Measurements from ENCODE around the gene CNIH1.

GRCh38 chr14:54427871-54428270, 13.3 kb downstream of the CNIH1 start:
- TF ChIP-seq CTCF (IDR thresholded peaks at IDR 0.05; ENCODE audit: insufficient read depth, low read length): no peak
- TF ChIP-seq POLR2AphosphoS5 (IDR thresholded peaks at IDR 0.05; ENCODE audit: low read depth): no peak
- TF ChIP-seq GABPA (IDR thresholded peaks at IDR 0.05; ENCODE audit: low read depth): no peak
- TF ChIP-seq, protein P1, sequence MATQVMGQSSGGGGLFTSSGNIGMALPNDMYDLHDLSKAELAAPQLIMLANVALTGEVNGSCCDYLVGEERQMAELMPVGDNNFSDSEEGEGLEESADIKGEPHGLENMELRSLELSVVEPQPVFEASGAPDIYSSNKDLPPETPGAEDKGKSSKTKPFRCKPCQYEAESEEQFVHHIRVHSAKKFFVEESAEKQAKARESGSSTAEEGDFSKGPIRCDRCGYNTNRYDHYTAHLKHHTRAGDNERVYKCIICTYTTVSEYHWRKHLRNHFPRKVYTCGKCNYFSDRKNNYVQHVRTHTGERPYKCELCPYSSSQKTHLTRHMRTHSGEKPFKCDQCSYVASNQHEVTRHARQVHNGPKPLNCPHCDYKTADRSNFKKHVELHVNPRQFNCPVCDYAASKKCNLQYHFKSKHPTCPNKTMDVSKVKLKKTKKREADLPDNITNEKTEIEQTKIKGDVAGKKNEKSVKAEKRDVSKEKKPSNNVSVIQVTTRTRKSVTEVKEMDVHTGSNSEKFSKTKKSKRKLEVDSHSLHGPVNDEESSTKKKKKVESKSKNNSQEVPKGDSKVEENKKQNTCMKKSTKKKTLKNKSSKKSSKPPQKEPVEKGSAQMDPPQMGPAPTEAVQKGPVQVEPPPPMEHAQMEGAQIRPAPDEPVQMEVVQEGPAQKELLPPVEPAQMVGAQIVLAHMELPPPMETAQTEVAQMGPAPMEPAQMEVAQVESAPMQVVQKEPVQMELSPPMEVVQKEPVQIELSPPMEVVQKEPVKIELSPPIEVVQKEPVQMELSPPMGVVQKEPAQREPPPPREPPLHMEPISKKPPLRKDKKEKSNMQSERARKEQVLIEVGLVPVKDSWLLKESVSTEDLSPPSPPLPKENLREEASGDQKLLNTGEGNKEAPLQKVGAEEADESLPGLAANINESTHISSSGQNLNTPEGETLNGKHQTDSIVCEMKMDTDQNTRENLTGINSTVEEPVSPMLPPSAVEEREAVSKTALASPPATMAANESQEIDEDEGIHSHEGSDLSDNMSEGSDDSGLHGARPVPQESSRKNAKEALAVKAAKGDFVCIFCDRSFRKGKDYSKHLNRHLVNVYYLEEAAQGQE (IDR thresholded peaks at IDR 0.05; ENCODE audit: insufficient replicate concordance, low read depth): no peak
- TF ChIP-seq SPI1 (IDR thresholded peaks at IDR 0.05; ENCODE audit: borderline replicate concordance, low read depth): no peak

All from HL-60 (cell line).